GM12865 (cell line): ENCODE data around the gene PPT1.
"Not testable (repeated sequence)": the region's sequence is repeated elsewhere in the genome, so short reads cannot be mapped to it uniquely, and the experiment has no call there.

Experiments used
- DNase-seq: peaks from one replicate; pipeline ENCODE4 v3.0.0; 2010; ENCODE audit warnings: low read depth
- H3K4me3 ChIP-seq: 2 replicates; pipeline ENCODE4 v1.5.1; 2011; ENCODE audit warnings: mild to moderate bottlenecking, low read depth, low read length, control low read depth
- CTCF ChIP-seq: IDR thresholded peaks from 2 replicates; pipeline ENCODE4 v1.5.1; 2011; ENCODE audit warnings: low read length, control low read depth, low read depth, inconsistent platforms; ENCODE audit not compliant: insufficient read depth; ENCODE audit errors: missing control alignments

PPT1 gene

DNA sequence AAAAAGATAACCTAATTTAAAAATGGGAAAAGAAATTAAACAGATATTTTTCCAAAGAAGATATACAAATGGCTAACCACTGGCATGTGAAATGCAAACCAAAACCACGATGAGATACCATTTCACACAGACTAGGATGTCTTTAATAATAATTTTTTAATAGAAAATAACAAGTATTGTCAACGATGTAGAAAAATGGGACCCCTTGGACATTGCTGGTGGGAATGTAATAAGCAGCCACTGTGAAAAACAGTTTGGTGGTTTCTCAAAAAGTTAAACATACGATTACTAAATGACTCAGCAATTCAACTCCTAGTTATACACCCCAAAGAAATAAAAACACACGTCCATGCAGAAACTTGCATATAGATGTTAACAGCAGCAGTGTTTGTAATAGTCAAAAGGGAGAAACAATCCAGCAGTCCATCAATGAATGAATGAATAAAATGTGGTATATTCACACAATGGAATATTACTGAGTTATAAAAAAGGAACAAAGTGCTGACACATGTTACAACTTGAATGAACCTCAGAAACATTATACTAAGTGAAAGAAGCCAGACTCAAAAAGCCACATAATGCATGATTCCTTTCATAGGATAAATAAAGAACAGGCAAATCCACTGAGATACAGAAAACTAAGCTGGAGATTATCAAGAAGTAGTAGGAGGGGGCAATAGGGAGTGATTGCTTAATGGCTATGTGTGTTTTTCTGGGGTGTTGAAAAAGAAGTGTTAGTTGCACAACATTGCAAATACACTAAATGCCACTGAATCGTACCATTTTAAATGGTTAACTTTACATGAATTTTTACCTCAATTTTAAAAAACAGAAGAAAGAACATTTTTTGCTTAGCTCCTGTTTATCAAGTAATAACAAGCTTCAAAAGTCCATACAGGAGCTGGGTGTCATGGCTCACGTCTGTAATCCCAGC, 4.1 kb downstream of the PPT1 start:
- DNase-seq = no peak

DNA sequence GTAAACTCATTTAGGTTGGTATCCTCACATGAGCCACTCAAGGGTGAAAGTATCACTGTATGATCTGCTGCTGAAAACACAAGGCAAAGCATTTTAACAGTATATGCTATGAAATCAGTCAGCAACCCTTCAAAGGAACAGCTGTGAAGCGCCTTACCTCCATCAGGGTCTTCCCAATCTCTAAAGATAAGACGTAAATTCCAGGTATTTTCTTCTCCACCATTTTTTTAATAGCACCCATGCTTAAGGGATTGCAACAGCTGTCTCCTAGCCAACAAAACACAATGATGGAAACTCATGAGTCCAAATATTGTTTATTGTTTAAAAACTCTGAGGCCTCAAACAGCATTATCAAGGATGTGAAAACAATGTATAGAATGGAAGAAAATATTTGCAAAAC, 4.8 kb downstream of the PPT1 start:
- no peak for TF ChIP-seq CTCF
- no peak overlapping the region for H3K4me3 ChIP-seq
- no peak for DNase-seq

More for the DNA sequence above, 4.1 kb downstream of the PPT1 start:
- no peak overlapping the region for H3K4me3 ChIP-seq
- TF ChIP-seq CTCF = no peak

GRCh38 chr1:40090652-40091355, 6.2 kb downstream of the PPT1 start:
- no peak for DNase-seq
- no peak for TF ChIP-seq CTCF
- no peak overlapping the region for H3K4me3 ChIP-seq

- peak; percentile 51 for DNase-seq
- TF ChIP-seq CTCF = peak; percentile 70
- not testable (repeated sequence) for H3K4me3 ChIP-seq
These were observed 12.3 kb downstream of the PPT1 start for GRCh38 chr1:40084750-40085149.

GRCh38 chr1:40081871-40082270, 15.2 kb downstream of the PPT1 start:
- TF ChIP-seq CTCF = no peak
- no peak for DNase-seq
- H3K4me3 ChIP-seq = no peak overlapping the region

DNA sequence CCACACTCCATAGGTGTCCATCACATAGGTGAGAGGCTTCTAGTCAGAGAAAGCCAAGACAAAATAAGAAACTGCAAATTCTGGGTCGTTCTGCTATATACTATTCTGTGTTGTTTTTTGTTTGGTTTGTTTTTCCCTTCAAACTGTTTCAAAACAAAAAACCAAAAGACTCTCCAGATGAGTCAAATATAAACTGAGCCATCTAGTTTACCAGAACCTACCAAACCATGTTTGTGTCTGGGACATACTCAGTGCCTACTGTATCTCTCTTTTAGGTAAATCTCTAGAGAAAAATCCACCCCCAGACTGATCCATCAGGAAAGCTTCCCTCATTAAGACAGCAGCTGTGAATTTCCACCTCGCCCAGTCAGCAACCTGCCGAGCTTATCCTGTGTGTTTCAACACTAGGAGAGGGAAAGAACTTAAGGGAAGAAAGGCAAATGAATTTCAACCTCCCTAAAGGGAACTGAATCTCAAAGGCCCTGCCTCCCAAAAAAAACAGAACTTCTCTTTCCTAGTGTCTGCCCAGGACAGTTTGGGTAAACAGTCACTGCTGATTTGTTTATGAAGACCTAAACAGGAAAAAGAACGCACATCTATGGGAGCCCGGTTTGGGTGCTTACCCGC, 17.2 kb downstream of the PPT1 start:
- no peak for TF ChIP-seq CTCF
- no peak for DNase-seq
- no peak overlapping the region for H3K4me3 ChIP-seq
